ENCODE measurements around the gene FKBP5.

The FKBP5 gene

GRCh38 chr6:35718911-35719381 lies 30.2 kb upstream of the FKBP5 start:
- no peak overlapping the region for H3K4me3 ChIP-seq (ENCODE audit: low read depth in 1 of 2, low read length in 2 of 2)

GRCh38 chr6:35718375-35718736 lies 29.6 kb upstream of the FKBP5 start:
- peaks cover 26% of the 10 kb centered on the region for H3K27me3 ChIP-seq (ENCODE audit: insufficient read depth, low read length, poor library complexity)
- no peaks in the 10 kb centered on the region for H3K79me2 ChIP-seq (ENCODE audit: insufficient read depth, low read length)
- H3K9ac ChIP-seq (ENCODE audit: low read depth, low read length) = no peak overlapping the region
- H3K9me3 ChIP-seq (ENCODE audit: insufficient read depth, low read length, severe bottlenecking) = no peaks in the 10 kb centered on the region
- no peaks in the 10 kb centered on the region for H3K36me3 ChIP-seq (ENCODE audit: insufficient read depth, low read length)
- peak overlapping the region; percentile 39 for H3K27ac ChIP-seq (ENCODE audit: low read length)
- no peak overlapping the region for H3K4me3 ChIP-seq (ENCODE audit: low read depth in 1 of 2, low read length in 2 of 2)
- peaks cover 16% of the 10 kb centered on the region for H4K20me1 ChIP-seq (ENCODE audit: insufficient read depth, low read length)
- DNase-seq (no peak), ATAC-seq (ENCODE audit: insufficient read depth, low read depth) (no peak)
- TF ChIP-seq CTCF (IDR thresholded peaks at IDR 0.05; ENCODE audit: borderline replicate concordance, extremely low read depth, low read length, poor library complexity, severe bottlenecking) = no peak
- TF ChIP-seq EZH2 (IDR thresholded peaks at IDR 0.05; ENCODE audit: borderline replicate concordance, low read depth, low read length, severe bottlenecking) = no peak
- H3K4me2 ChIP-seq (ENCODE audit: insufficient read depth, low read length) = no peak overlapping the region
- H2AFZ ChIP-seq (ENCODE audit: low read depth, low read length) = no peak overlapping the region
- H3K4me1 ChIP-seq (ENCODE audit: insufficient read depth, low read length) = peaks cover 42% of the 10 kb centered on the region

More at GRCh38 chr6:35718911-35719381, 30.2 kb upstream of the FKBP5 start:
- Histone ChIP-seq H3K4me2 (ENCODE audit: insufficient read depth, low read length) (no peak overlapping the region), H3K4me1 (ENCODE audit: insufficient read depth, low read length) (peaks cover 42% of the 10 kb centered on the region), H2AFZ (ENCODE audit: low read depth, low read length) (no peak overlapping the region), H3K27me3 (ENCODE audit: insufficient read depth, low read length, poor library complexity) (peaks cover 31% of the 10 kb centered on the region), H3K9me3 (ENCODE audit: insufficient read depth, low read length, severe bottlenecking) (no peaks in the 10 kb centered on the region), H3K36me3 (ENCODE audit: insufficient read depth, low read length) (no peaks in the 10 kb centered on the region), H3K9ac (ENCODE audit: low read depth, low read length) (no peak overlapping the region), H3K79me2 (ENCODE audit: insufficient read depth, low read length) (no peaks in the 10 kb centered on the region), H3K27ac (ENCODE audit: low read length) (peak overlapping the region; percentile 53), H4K20me1 (ENCODE audit: insufficient read depth, low read length) (peaks cover 21% of the 10 kb centered on the region)
- DNase-seq (peak; percentile 39), ATAC-seq (ENCODE audit: insufficient read depth, low read depth) (peak; percentile 43)
- TF ChIP-seq CTCF (IDR thresholded peaks at IDR 0.05; ENCODE audit: borderline replicate concordance, extremely low read depth, low read length, poor library complexity, severe bottlenecking) = no peak
- no peak for TF ChIP-seq EZH2 (IDR thresholded peaks at IDR 0.05; ENCODE audit: borderline replicate concordance, low read depth, low read length, severe bottlenecking)

DNA sequence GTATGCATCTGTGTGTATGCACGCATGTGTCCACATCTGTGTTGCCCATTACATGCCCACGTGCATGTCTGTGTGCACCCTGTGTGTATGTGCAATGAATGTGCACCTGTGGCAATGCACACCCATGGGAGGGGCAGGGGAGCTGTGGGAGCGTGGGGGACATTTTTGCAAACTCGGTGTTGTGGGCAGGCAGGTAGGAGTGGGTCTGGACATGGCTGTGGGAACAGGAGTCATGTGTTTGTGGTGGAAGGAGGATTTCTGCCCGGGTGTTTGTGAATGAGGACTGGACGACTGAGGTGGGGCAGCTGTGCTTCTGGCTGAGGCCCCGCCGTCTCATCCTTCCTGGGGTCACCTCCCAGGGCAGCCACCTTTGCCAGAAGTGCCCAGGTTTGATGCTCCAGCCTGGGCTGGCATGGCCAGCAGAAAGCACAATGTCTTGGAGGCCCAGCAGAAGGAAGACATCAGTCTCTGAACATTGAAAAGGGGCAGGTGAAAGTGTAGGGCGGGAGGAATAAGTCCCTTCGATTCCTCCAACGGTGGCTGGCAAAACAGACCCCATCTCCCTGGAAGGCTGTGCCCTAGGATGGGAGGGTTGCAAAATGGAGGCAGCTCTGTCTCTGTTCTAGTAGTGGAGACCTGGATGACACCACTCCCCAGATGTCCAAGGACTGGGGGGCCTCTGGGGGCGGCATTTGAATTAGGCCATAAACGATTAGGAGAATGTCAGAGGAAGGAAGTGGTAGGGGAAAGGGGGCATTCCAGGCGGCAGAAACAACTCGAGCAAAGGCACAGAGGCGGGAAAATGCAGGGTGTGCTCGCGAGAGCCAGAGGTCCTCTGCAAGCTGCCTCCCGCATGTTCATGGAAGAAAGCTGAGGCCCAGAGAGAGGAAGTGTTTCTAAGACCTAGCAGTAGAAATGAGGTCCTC lies 29.0 kb upstream of the FKBP5 start:
- H3K9me3 ChIP-seq (ENCODE audit: insufficient read depth, low read length, severe bottlenecking) = no peaks in the 10 kb centered on the region
- peak overlapping the region; percentile 39; the same call in 1 of the 2 replicates for H3K27ac ChIP-seq (ENCODE audit: low read length)
- TF ChIP-seq EZH2 (IDR thresholded peaks at IDR 0.05; ENCODE audit: borderline replicate concordance, low read depth, low read length, severe bottlenecking) = no peak
- no peak for TF ChIP-seq CTCF (IDR thresholded peaks at IDR 0.05; ENCODE audit: borderline replicate concordance, extremely low read depth, low read length, poor library complexity, severe bottlenecking)
- no peak overlapping the region for H3K4me2 ChIP-seq (ENCODE audit: insufficient read depth, low read length)
- no peak overlapping the region for H3K9ac ChIP-seq (ENCODE audit: low read depth, low read length)
- H4K20me1 ChIP-seq (ENCODE audit: insufficient read depth, low read length) = peaks cover 16% of the 10 kb centered on the region
- ATAC-seq (ENCODE audit: insufficient read depth, low read depth) (no peak), DNase-seq (no peak)
- H3K79me2 ChIP-seq (ENCODE audit: insufficient read depth, low read length) = no peaks in the 10 kb centered on the region
- no peak overlapping the region for H2AFZ ChIP-seq (ENCODE audit: low read depth, low read length)
- peaks cover 42% of the 10 kb centered on the region for H3K4me1 ChIP-seq (ENCODE audit: insufficient read depth, low read length)
- H3K27me3 ChIP-seq (ENCODE audit: insufficient read depth, low read length, poor library complexity) = peaks cover 24% of the 10 kb centered on the region
- H3K36me3 ChIP-seq (ENCODE audit: insufficient read depth, low read length) = no peaks in the 10 kb centered on the region
- H3K4me3 ChIP-seq (ENCODE audit: low read depth in 1 of 2, low read length in 2 of 2) = no peak overlapping the region

Data from DND-41 (cell line).